HepG2 (cell line): ENCODE measurements around the gene MAN2A2. TPM values are rescaled to one million over a fixed set of nuclear protein-coding genes. Genes with fewer than 3 reads are reported as not detected.

Experiments used
- AGO2 ChIP-seq: fragments of 200-400 bp; formaldehyde crosslinking; optimal IDR thresholded peaks from 2 replicates; pipeline ENCODE3; 2017; ENCODE audit warnings: mild to moderate bottlenecking, low read depth, low read length, moderate library complexity
- ELF1 ChIP-seq: sonication (generic); formaldehyde crosslinking; IDR thresholded peaks from 2 replicates; pipeline ENCODE4 v1.4.0; 2020; ENCODE audit warnings: missing genetic modification reagents
- EP300 ChIP-seq, 3 experiments: sonication (generic) in 1 of 3; formaldehyde crosslinking in 1 of 3; IDR thresholded peaks; 2 replicates each; pipeline versions ENCODE4 v1.5.1 to v1.6.1; 2011 to 2020; ENCODE audit warnings: low read depth in 2 of 3, low read length in 2 of 3, borderline replicate concordance in 1 of 3, improper control_type of control experiment in 1 of 3, mild to moderate bottlenecking in 1 of 3, missing genetic modification reagents in 1 of 3, moderate library complexity in 1 of 3
- GTF3A ChIP-seq: sonication (generic); formaldehyde crosslinking; conservative IDR thresholded peaks from 2 replicates; pipeline ENCODE4 v1.4.0; 2020; ENCODE audit warnings: mild to moderate bottlenecking, missing genetic modification reagents
- HDAC6 ChIP-seq: fragments of 200-600 bp; sonication (generic); IDR thresholded peaks from 2 replicates; pipeline ENCODE4 v1.7.0; 2017; ENCODE audit warnings: mild to moderate bottlenecking, antibody characterized with exemption, low read length, low read depth
- KDM3A ChIP-seq: IDR thresholded peaks from 2 replicates; pipeline ENCODE4 v1.6.1; 2018; ENCODE audit warnings: low read depth, missing compliant biosample characterization
- RFXANK ChIP-seq: IDR thresholded peaks from 2 replicates; pipeline ENCODE4 v1.6.1; 2016
- WIZ ChIP-seq: sonication (generic); formaldehyde crosslinking; IDR thresholded peaks from 2 replicates; pipeline ENCODE4 v1.5.1; 2020; ENCODE audit warnings: mild to moderate bottlenecking, missing genetic modification reagents
- ZFP36L1 ChIP-seq: sonication (generic); formaldehyde crosslinking; IDR thresholded peaks from 2 replicates; pipeline ENCODE4 v1.8.0; 2022; ENCODE audit warnings: mild to moderate bottlenecking, missing genetic modification reagents, moderate library complexity
- ZFP90 ChIP-seq: sonication (generic); formaldehyde crosslinking; IDR thresholded peaks from 2 replicates; pipeline ENCODE4 v1.8.0; 2022; ENCODE audit warnings: missing genetic modification reagents, mild to moderate bottlenecking, inconsistent platforms, borderline replicate concordance
- ZMYM3 ChIP-seq: sonication (generic); formaldehyde crosslinking; IDR thresholded peaks from 2 replicates; pipeline ENCODE4 v1.5.1; 2020; ENCODE audit warnings: mild to moderate bottlenecking, missing genetic modification reagents
- ZNF24 ChIP-seq: fragments of 450-650 bp; IDR thresholded peaks from 2 replicates; pipeline ENCODE4 v1.6.1; 2017; ENCODE audit warnings: antibody characterized with exemption, mild to moderate bottlenecking
- ZNF432 ChIP-seq: sonication (generic); formaldehyde crosslinking; IDR thresholded peaks from 2 replicates; pipeline ENCODE4 v1.5.0; 2020; ENCODE audit warnings: missing genetic modification reagents, mild to moderate bottlenecking, borderline replicate concordance
- ZNF674 ChIP-seq: sonication (generic); formaldehyde crosslinking; IDR thresholded peaks from 2 replicates; pipeline ENCODE4 v1.5.0; 2020; ENCODE audit warnings: low read depth, mild to moderate bottlenecking, missing genetic modification reagents
- polyA plus RNA-seq, 8 experiments: library from polyadenylated mRNA; depleted of rRNA in 3 of 8; stranded (reverse) in 7 of 8; unstranded in 1 of 8; fragments of >200 nt; fragmentation: Illumina TruSeq in 4 of 8; extraction: Trizol in 4 of 8; gene quantifications; 2 replicates each; pipeline versions ENCODE4 v1.2.1 to v1.2.3, GENCODE V29; 2011 to 2016; ENCODE audit warnings: low read depth in 4 of 8, missing spikeins in 1 of 8, mixed read lengths in 1 of 8; ENCODE audit not compliant: insufficient read depth in 1 of 8
- total RNA-seq, 5 experiments: library from RNA; depleted of rRNA; stranded (reverse); fragments of >200 nt; fragmentation: Illumina TruSeq; extraction: Trizol; gene quantifications; 2 replicates each; pipeline ENCODE4 v1.2.3, GENCODE V29; 2016; ENCODE audit warnings: low read depth in 1 of 5
- TF ChIP-seq, protein P1 (sequence below): sonication (generic); formaldehyde crosslinking; IDR thresholded peaks from 2 replicates; pipeline ENCODE4 v1.4.0; 2020; ENCODE audit warnings: missing genetic modification reagents, borderline replicate concordance
- TF ChIP-seq, protein P2 (sequence below): sonication (generic); formaldehyde crosslinking; IDR thresholded peaks from 2 replicates; pipeline ENCODE4 v1.4.0; 2020; ENCODE audit warnings: low read depth, mild to moderate bottlenecking, missing genetic modification reagents
- TF ChIP-seq, protein P3 (sequence below): sonication (generic); formaldehyde crosslinking; IDR thresholded peaks from 2 replicates; pipeline ENCODE4 v1.4.0; 2020; ENCODE audit warnings: missing genetic modification reagents
- TF ChIP-seq, protein P4 (sequence below): sonication (generic); formaldehyde crosslinking; IDR thresholded peaks from 2 replicates; pipeline ENCODE4 v1.8.0; 2023; ENCODE audit warnings: mild to moderate bottlenecking, missing genetic modification reagents
- TF ChIP-seq, protein P5 (sequence below): sonication (generic); formaldehyde crosslinking; IDR thresholded peaks from 2 replicates; pipeline ENCODE4 v1.4.0; 2020; ENCODE audit warnings: missing genetic modification reagents

MAN2A2 gene
- total and polyA plus RNA-seq, 2 of the 13 experiments (the other 11 are each of a cell fraction or from before 2014, with no cell fraction given): 17.5 to 51.5 TPM

DNA sequence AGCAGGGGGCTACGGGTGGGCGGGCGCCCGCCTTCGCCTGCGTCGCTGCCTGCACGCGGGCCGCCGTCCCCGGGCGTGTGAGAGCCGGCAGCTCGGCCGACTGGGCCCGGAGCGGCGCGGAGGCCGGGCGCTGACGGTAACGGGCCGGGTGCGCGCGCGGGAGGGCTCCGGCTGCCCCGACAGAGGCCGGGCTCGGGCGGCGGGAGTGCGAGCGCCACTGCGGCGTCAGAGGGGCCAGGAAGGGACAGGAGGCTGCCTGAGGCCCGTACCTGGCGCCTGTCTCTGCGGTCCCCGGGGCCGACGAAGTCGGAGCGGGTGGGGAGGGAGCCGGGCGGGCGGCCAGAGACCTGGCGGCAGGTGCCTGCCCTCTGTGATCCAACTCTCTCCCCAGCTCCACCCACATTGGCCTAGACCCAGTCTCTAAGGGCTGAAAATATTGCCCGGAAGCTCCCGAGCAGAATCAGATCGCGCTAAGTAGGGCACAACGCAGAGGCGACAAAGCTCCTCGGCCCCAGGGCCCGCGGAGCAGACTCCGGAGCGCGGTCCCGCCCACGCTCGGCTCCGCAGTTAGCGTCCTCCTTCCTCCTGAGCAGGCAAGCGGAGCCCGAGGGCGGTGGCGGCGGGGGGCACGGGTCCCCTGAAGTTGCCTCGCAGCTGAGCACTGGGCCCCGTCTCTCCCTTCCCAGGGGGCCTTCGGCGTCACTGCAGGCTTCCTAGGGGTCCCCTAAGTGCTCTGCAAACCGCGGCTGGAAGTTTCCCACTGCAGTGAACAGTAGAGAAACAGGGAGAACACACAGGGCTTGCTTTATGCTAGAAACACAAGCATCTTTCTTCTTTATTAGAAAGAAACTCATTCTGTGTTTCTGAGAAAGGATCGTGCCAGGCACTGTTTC is at the start of gene MAN2A2 (continued):
- TF ChIP-seq, protein P1, sequence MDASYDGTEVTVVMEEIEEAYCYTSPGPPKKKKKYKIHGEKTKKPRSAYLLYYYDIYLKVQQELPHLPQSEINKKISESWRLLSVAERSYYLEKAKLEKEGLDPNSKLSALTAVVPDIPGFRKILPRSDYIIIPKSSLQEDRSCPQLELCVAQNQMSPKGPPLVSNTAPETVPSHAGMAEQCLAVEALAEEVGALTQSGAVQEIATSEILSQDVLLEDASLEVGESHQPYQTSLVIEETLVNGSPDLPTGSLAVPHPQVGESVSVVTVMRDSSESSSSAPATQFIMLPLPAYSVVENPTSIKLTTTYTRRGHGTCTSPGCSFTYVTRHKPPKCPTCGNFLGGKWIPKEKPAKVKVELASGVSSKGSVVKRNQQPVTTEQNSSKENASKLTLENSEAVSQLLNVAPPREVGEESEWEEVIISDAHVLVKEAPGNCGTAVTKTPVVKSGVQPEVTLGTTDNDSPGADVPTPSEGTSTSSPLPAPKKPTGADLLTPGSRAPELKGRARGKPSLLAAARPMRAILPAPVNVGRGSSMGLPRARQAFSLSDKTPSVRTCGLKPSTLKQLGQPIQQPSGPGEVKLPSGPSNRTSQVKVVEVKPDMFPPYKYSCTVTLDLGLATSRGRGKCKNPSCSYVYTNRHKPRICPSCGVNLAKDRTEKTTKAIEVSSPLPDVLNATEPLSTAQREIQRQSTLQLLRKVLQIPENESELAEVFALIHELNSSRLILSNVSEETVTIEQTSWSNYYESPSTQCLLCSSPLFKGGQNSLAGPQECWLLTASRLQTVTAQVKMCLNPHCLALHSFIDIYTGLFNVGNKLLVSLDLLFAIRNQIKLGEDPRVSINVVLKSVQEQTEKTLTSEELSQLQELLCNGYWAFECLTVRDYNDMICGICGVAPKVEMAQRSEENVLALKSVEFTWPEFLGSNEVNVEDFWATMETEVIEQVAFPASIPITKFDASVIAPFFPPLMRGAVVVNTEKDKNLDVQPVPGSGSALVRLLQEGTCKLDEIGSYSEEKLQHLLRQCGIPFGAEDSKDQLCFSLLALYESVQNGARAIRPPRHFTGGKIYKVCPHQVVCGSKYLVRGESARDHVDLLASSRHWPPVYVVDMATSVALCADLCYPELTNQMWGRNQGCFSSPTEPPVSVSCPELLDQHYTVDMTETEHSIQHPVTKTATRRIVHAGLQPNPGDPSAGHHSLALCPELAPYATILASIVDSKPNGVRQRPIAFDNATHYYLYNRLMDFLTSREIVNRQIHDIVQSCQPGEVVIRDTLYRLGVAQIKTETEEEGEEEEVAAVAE (CRISPR knock-in tag): no peak
- TF ChIP-seq ELF1 (CRISPR knock-in tag): peak; percentile 29; the same call in 1 of the 2 replicates
- TF ChIP-seq EP300 (IDR thresholded peaks at IDR 0.05; ENCODE audit: low read depth in 2 of 2, low read length in 2 of 2): no peak
- no peak for TF ChIP-seq EP300 (CRISPR knock-in tag; IDR thresholded peaks at IDR 0.05; ENCODE audit: borderline replicate concordance)
- TF ChIP-seq, protein P2, sequence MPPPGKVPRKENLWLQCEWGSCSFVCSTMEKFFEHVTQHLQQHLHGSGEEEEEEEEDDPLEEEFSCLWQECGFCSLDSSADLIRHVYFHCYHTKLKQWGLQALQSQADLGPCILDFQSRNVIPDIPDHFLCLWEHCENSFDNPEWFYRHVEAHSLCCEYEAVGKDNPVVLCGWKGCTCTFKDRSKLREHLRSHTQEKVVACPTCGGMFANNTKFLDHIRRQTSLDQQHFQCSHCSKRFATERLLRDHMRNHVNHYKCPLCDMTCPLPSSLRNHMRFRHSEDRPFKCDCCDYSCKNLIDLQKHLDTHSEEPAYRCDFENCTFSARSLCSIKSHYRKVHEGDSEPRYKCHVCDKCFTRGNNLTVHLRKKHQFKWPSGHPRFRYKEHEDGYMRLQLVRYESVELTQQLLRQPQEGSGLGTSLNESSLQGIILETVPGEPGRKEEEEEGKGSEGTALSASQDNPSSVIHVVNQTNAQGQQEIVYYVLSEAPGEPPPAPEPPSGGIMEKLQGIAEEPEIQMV: no peak
- TF ChIP-seq, protein P3, sequence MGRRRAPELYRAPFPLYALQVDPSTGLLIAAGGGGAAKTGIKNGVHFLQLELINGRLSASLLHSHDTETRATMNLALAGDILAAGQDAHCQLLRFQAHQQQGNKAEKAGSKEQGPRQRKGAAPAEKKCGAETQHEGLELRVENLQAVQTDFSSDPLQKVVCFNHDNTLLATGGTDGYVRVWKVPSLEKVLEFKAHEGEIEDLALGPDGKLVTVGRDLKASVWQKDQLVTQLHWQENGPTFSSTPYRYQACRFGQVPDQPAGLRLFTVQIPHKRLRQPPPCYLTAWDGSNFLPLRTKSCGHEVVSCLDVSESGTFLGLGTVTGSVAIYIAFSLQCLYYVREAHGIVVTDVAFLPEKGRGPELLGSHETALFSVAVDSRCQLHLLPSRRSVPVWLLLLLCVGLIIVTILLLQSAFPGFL (CRISPR knock-in tag): no peak
- TF ChIP-seq ZNF674 (CRISPR knock-in tag): no peak
- TF ChIP-seq KDM3A (CRISPR knock-in tag): no peak
- TF ChIP-seq, protein P4, sequence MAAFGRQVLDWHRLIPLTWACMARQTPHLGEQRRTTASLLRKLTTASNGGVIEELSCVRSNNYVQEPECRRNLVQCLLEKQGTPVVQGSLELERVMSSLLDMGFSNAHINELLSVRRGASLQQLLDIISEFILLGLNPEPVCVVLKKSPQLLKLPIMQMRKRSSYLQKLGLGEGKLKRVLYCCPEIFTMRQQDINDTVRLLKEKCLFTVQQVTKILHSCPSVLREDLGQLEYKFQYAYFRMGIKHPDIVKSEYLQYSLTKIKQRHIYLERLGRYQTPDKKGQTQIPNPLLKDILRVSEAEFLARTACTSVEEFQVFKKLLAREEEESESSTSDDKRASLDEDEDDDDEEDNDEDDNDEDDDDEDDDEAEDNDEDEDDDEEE (CRISPR knock-in tag): no peak
- TF ChIP-seq, protein P5, sequence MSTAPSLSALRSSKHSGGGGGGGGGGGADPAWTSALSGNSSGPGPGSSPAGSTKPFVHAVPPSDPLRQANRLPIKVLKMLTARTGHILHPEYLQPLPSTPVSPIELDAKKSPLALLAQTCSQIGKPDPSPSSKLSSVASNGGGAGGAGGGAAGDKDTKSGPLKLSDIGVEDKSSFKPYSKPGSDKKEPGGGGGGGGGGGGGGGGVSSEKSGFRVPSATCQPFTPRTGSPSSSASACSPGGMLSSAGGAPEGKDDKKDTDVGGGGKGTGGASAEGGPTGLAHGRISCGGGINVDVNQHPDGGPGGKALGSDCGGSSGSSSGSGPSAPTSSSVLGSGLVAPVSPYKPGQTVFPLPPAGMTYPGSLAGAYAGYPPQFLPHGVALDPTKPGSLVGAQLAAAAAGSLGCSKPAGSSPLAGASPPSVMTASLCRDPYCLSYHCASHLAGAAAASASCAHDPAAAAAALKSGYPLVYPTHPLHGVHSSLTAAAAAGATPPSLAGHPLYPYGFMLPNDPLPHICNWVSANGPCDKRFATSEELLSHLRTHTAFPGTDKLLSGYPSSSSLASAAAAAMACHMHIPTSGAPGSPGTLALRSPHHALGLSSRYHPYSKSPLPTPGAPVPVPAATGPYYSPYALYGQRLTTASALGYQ (CRISPR knock-in tag): no peak
- TF ChIP-seq ZNF24: no peak
- no peak for TF ChIP-seq GTF3A
- no peak for TF ChIP-seq HDAC6
- no peak for TF ChIP-seq AGO2
- TF ChIP-seq ZFP36L1: no peak
- no peak for TF ChIP-seq RFXANK
- no peak for TF ChIP-seq ZNF432 (CRISPR knock-in tag)
- TF ChIP-seq ZFP90 (CRISPR knock-in tag): no peak
- no peak for TF ChIP-seq WIZ
- TF ChIP-seq ZMYM3: no peak
